HL-60 (cell line): Measurements from ENCODE around the gene SEC11A.

Source experiments
- DNase-seq, 2 experiments: peaks; one replicate each; pipeline ENCODE4 v3.0.0-alpha.2; 2010 to 2020; ENCODE audit warnings: low read depth in 1 of 2, low spot score in 1 of 2
- H3K27ac ChIP-seq: fragments of 250-450 bp; sonication (Bioruptor Pico); replicated peaks from 2 replicates; pipeline ENCODE4 v1.5.1; 2020; ENCODE audit warnings: mild to moderate bottlenecking, moderate library complexity
- H3K27me3 ChIP-seq: fragments of 250-450 bp; sonication (Bioruptor Pico); 2 replicates; pipeline ENCODE4 v1.5.1; 2021; ENCODE audit warnings: mild to moderate bottlenecking, moderate library complexity; ENCODE audit not compliant: insufficient read depth, poor library complexity, severe bottlenecking
- H3K4me3 ChIP-seq: replicated peaks from 2 replicates; pipeline ENCODE4 v1.5.1; 2011; ENCODE audit warnings: mild to moderate bottlenecking, control low read depth, low read length; ENCODE audit not compliant: insufficient read depth
- GABPA ChIP-seq: IDR thresholded peaks from 2 replicates; pipeline ENCODE4 v1.6.1; 2012; ENCODE audit warnings: low read depth
- POLR2AphosphoS5 ChIP-seq: IDR thresholded peaks from 2 replicates; pipeline ENCODE4 v1.6.1; 2012; ENCODE audit warnings: low read depth
- SPI1 ChIP-seq: IDR thresholded peaks from 2 replicates; pipeline ENCODE4 v1.6.1; 2012; ENCODE audit warnings: low read depth, mild to moderate bottlenecking, borderline replicate concordance
- TF ChIP-seq, protein P1 (sequence below): IDR thresholded peaks from 2 replicates; pipeline ENCODE4 v1.6.1; 2012; ENCODE audit warnings: low read depth; ENCODE audit not compliant: insufficient replicate concordance
- TF ChIP-seq, protein P2 (sequence below): IDR thresholded peaks from one replicate; pipeline ENCODE4 v1.5.1; 2011; ENCODE audit warnings: low read length, control low read depth, inconsistent platforms; ENCODE audit not compliant: insufficient read depth

The SEC11A gene

GRCh38 chr15:84658788-84659411 is 57.0 kb downstream of the SEC11A start:
- Histone ChIP-seq H3K27ac (no peak overlapping the region), H3K4me3 (peak overlapping the region; percentile 53), H3K27me3 (no peaks in the 10 kb centered on the region)
- DNase-seq = no peak
- TF ChIP-seq, protein P1, sequence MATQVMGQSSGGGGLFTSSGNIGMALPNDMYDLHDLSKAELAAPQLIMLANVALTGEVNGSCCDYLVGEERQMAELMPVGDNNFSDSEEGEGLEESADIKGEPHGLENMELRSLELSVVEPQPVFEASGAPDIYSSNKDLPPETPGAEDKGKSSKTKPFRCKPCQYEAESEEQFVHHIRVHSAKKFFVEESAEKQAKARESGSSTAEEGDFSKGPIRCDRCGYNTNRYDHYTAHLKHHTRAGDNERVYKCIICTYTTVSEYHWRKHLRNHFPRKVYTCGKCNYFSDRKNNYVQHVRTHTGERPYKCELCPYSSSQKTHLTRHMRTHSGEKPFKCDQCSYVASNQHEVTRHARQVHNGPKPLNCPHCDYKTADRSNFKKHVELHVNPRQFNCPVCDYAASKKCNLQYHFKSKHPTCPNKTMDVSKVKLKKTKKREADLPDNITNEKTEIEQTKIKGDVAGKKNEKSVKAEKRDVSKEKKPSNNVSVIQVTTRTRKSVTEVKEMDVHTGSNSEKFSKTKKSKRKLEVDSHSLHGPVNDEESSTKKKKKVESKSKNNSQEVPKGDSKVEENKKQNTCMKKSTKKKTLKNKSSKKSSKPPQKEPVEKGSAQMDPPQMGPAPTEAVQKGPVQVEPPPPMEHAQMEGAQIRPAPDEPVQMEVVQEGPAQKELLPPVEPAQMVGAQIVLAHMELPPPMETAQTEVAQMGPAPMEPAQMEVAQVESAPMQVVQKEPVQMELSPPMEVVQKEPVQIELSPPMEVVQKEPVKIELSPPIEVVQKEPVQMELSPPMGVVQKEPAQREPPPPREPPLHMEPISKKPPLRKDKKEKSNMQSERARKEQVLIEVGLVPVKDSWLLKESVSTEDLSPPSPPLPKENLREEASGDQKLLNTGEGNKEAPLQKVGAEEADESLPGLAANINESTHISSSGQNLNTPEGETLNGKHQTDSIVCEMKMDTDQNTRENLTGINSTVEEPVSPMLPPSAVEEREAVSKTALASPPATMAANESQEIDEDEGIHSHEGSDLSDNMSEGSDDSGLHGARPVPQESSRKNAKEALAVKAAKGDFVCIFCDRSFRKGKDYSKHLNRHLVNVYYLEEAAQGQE = no peak
- TF ChIP-seq GABPA = no peak
- no peak for TF ChIP-seq SPI1
- TF ChIP-seq POLR2AphosphoS5 = no peak
- TF ChIP-seq, protein P2, sequence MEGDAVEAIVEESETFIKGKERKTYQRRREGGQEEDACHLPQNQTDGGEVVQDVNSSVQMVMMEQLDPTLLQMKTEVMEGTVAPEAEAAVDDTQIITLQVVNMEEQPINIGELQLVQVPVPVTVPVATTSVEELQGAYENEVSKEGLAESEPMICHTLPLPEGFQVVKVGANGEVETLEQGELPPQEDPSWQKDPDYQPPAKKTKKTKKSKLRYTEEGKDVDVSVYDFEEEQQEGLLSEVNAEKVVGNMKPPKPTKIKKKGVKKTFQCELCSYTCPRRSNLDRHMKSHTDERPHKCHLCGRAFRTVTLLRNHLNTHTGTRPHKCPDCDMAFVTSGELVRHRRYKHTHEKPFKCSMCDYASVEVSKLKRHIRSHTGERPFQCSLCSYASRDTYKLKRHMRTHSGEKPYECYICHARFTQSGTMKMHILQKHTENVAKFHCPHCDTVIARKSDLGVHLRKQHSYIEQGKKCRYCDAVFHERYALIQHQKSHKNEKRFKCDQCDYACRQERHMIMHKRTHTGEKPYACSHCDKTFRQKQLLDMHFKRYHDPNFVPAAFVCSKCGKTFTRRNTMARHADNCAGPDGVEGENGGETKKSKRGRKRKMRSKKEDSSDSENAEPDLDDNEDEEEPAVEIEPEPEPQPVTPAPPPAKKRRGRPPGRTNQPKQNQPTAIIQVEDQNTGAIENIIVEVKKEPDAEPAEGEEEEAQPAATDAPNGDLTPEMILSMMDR = no peak

- Histone ChIP-seq H3K27ac (peak within 1 kb of the TSS; percentile 68), H3K27me3 (no peaks in the 10 kb centered on the region), H3K4me3 (peak within 1 kb of the TSS; percentile 53)
- TF ChIP-seq POLR2AphosphoS5 (0 out of 2 replicates have a peak, but pooled peaks have one; percentile 17), SPI1 (no peak)
- TF ChIP-seq, protein P2 = peak; percentile 10
- peak; percentile 72 to 90 for DNase-seq
These were observed 57.7 kb downstream of the SEC11A start, which contains the start of gene NMB for GRCh38 chr15:84658080-84658787. TSS of gene NMB (minus strand) at chr15:84658199. CDS start at chr15:84658152, 47 bp downstream.

- Histone ChIP-seq H3K27ac (no peak overlapping the region; the same call in 1 of the 2 replicates), H3K27me3 (no peaks in the 10 kb centered on the region), H3K4me3 (peak overlapping the region; percentile 53)
- TF ChIP-seq POLR2AphosphoS5 (no peak), SPI1 (no peak), GABPA (no peak)
- TF ChIP-seq, protein P2 = no peak
- TF ChIP-seq, protein P1 = no peak
- DNase-seq = no peak
These were observed 58.2 kb downstream of the SEC11A start for GRCh38 chr15:84657748-84658079.
